Keratinocyte (primary cell): ENCODE results near the gene TMEM134. TPM values are rescaled to one million over a fixed set of nuclear protein-coding genes. Genes with fewer than 3 reads are reported as not detected.

Experiments used
- DNase-seq: peaks from one replicate; pipeline ENCODE4 v3.0.0-alpha.2; 2011; ENCODE audit warnings: low read depth, missing footprints, low spot score
- FAIRE-seq: peaks from 2 replicates; lab custom pipeline; 2011; peaks lifted over from hg19 to GRCh38; lab: Jason Lieb, UNC
- H2AFZ ChIP-seq: 2 replicates; pipeline ENCODE4 v1.6.0; 2012; ENCODE audit warnings: low read length, control low read depth, inconsistent platforms; ENCODE audit not compliant: control insufficient read depth
- H3K27ac ChIP-seq: 2 replicates; pipeline ENCODE4 v1.5.1; 2011; ENCODE audit warnings: low read length; ENCODE audit not compliant: control insufficient read depth, insufficient read depth
- H3K27me3 ChIP-seq: 3 replicates; pipeline ENCODE4 v1.6.0; 2011; ENCODE audit warnings: low read length; ENCODE audit not compliant: control insufficient read depth, insufficient read depth; ENCODE audit errors: extremely low read depth
- H3K36me3 ChIP-seq, 2 experiments: 2 replicates in 1 of 2; 3 replicates in 1 of 2; pipeline ENCODE4 v1.5.1; 2011; ENCODE audit warnings: low read length in 2 of 2, mild to moderate bottlenecking in 1 of 2; ENCODE audit not compliant: control insufficient read depth in 2 of 2, insufficient read depth in 2 of 2; ENCODE audit errors: extremely low read depth in 1 of 2
- H3K4me1 ChIP-seq: 3 replicates; pipeline ENCODE4 v1.5.1; 2011; ENCODE audit warnings: low read length; ENCODE audit not compliant: control insufficient read depth, insufficient read depth; ENCODE audit errors: extremely low read depth
- H3K4me2 ChIP-seq: 3 replicates; pipeline ENCODE4 v1.6.0; 2011; ENCODE audit warnings: low read depth, low read length; ENCODE audit not compliant: control insufficient read depth, insufficient read depth; ENCODE audit errors: extremely low read depth
- H3K4me3 ChIP-seq, 3 experiments: fragments of 200-600 bp in 1 of 3; sonication (generic) in 1 of 3; 2 replicates in 2 of 3; 3 replicates in 1 of 3; pipeline ENCODE4 v1.5.1; 2011 to 2016; ENCODE audit warnings: low read length in 3 of 3, mild to moderate bottlenecking in 3 of 3, control low read depth in 2 of 3, inconsistent platforms in 1 of 3, low read depth in 1 of 3, mixed read lengths in 1 of 3, mixed run types in 1 of 3, moderate library complexity in 1 of 3; ENCODE audit not compliant: control insufficient read depth in 2 of 3, insufficient read depth in 2 of 3; ENCODE audit errors: extremely low read depth in 1 of 3
- H3K79me2 ChIP-seq: 2 replicates; pipeline ENCODE4 v1.6.0; 2012; ENCODE audit warnings: low read length; ENCODE audit not compliant: control insufficient read depth, insufficient read depth
- H3K9ac ChIP-seq: 3 replicates; pipeline ENCODE4 v1.6.0; 2011; ENCODE audit warnings: low read length; ENCODE audit not compliant: control insufficient read depth, insufficient read depth; ENCODE audit errors: extremely low read depth
- H3K9me1 ChIP-seq: 3 replicates; pipeline ENCODE4 v1.6.0; 2011; ENCODE audit warnings: low read length; ENCODE audit not compliant: control insufficient read depth, insufficient read depth; ENCODE audit errors: extremely low read depth
- H3K9me3 ChIP-seq: 2 replicates; pipeline ENCODE4 v1.5.1; 2012; ENCODE audit warnings: low read depth, low read length; ENCODE audit not compliant: control insufficient read depth
- H4K20me1 ChIP-seq: 3 replicates; pipeline ENCODE4 v1.6.0; 2011; ENCODE audit warnings: low read length; ENCODE audit not compliant: control insufficient read depth, insufficient read depth; ENCODE audit errors: extremely low read depth
- CTCF ChIP-seq, 3 experiments: IDR thresholded peaks in 1 of 3; conservative IDR thresholded peaks in 1 of 3; optimal IDR thresholded peaks in 1 of 3; 2 replicates in 2 of 3; 3 replicates in 1 of 3; pipeline versions ENCODE3 to v1.5.1; 2011; ENCODE audit warnings: low read length in 3 of 3, mild to moderate bottlenecking in 3 of 3, moderate library complexity in 2 of 3, control low read depth in 1 of 3, inconsistent platforms in 1 of 3; ENCODE audit not compliant: insufficient read depth in 2 of 3; ENCODE audit errors: extremely low read depth in 1 of 3
- EZH2 ChIP-seq: IDR thresholded peaks from one replicate; pipeline ENCODE4 v1.6.1; 2012; ENCODE audit warnings: inconsistent platforms, mild to moderate bottlenecking, low read length, moderate library complexity
- dilution Hi-C: fragments of 300-500 bp; cut with MboI; formaldehyde crosslinking; loops from one replicate; pipeline ENCODE4 v1.7.0; 2020; ENCODE audit warnings: low sequenced_read_pairs; ENCODE audit not compliant: extremely low pct_ligation_motif_present
- polyA plus RNA-seq, 5 experiments: library from polyadenylated mRNA; depleted of rRNA in 3 of 5; stranded (reverse) in 3 of 5; stranded (forward) in 1 of 5; unstranded in 1 of 5; fragments of >200 nt; gene quantifications; 1 replicate in 1 of 5; 2 replicates in 3 of 5; 3 replicates in 1 of 5; pipeline versions ENCODE4 v1.2.1 to v1.2.3, GENCODE V29; 2011 to 2012; ENCODE audit warnings: missing spikeins in 2 of 5, low read depth in 1 of 5, low replicate concordance in 1 of 5

The TMEM134 gene
- polyA plus RNA-seq, 1 donor (not counting 4 experiments of a cell fraction or from before 2014, with no cell fraction given), result 24.7 TPM

GRCh38 chr11:67510023-67510345 lies 40.9 kb upstream of the TMEM134 start:
- Histone ChIP-seq H3K36me3 (no peaks in the 10 kb centered on the region), H3K4me1 (peaks cover 27% of the 10 kb centered on the region), H3K79me2 (peaks cover 7% of the 10 kb centered on the region), H2AFZ (no peak overlapping the region), H4K20me1 (no peaks in the 10 kb centered on the region), H3K4me2 (no peak overlapping the region), H3K27me3 (no peaks in the 10 kb centered on the region), H3K9me1 (no peaks in the 10 kb centered on the region), H3K4me3 (no peak overlapping the region), H3K9ac (no peak overlapping the region), H3K27ac (no peak overlapping the region), H3K9me3 (no peaks in the 10 kb centered on the region)
- no peak for TF ChIP-seq CTCF (optimal IDR thresholded peaks at IDR 0.05 in 1 of 3, IDR thresholded peaks at IDR 0.05 in 1 of 3, conservative IDR thresholded peaks at IDR 0.05 in 1 of 3; ENCODE audit: extremely low read depth in 1 of 3, insufficient read depth in 2 of 3, low read length in 3 of 3)
- no peak for TF ChIP-seq EZH2
- DNase-seq, result no peak
- dilution Hi-C loops, result no loop called here
- FAIRE-seq, result no peak

- no peak for FAIRE-seq
- no peak for TF ChIP-seq CTCF (optimal IDR thresholded peaks at IDR 0.05 in 1 of 3, IDR thresholded peaks at IDR 0.05 in 1 of 3, conservative IDR thresholded peaks at IDR 0.05 in 1 of 3; ENCODE audit: extremely low read depth in 1 of 3, insufficient read depth in 2 of 3, low read length in 3 of 3)
- TF ChIP-seq EZH2, result no peak
Measured at GRCh38 chr11:67508486-67509121, 39.6 kb upstream of the TMEM134 start.

More at GRCh38 chr11:67508486-67509121, 39.6 kb upstream of the TMEM134 start:
- Histone ChIP-seq H3K9ac (peak overlapping the region; percentile 90), H3K9me1 (no peaks in the 10 kb centered on the region), H2AFZ (peak overlapping the region; percentile 94), H3K4me3 (peak overlapping the region; percentile 80 to 89 (median 83)), H3K27me3 (no peaks in the 10 kb centered on the region), H3K27ac (peak overlapping the region; percentile 93), H3K79me2 (peaks cover 13% of the 10 kb centered on the region), H3K36me3 (no peaks in the 10 kb centered on the region), H4K20me1 (no peaks in the 10 kb centered on the region), H3K4me1 (peaks cover 27% of the 10 kb centered on the region), H3K9me3 (no peaks in the 10 kb centered on the region), H3K4me2 (peak overlapping the region; percentile 87)
- dilution Hi-C loops, result no loop called here
- peak; percentile 75 for DNase-seq
